ENCODE results near the gene SRPK3.
"Not testable (repeated sequence)": the region's sequence is repeated elsewhere in the genome, so short reads cannot be mapped to it uniquely, and the experiment has no call there.

The SRPK3 gene

DNA sequence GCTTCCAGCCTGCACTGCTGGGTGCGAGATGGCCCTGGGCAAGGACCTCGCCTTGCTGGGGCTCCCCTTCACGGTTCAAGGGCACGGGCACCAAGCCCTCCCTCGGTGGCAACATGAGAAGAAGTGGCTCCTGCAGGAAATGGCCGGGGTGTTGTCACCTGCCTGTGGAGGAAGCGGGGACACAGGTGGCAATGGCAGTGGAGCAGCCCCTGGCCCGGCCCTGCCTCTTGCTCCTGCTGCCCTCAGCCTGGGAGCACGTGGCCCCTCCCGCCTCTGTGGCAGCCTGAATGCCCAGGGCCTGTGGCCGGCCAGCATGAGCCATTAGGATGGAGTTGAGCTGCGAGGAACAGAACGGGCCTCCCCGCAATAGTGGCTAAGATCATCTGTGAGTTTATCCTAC is 39.4 kb upstream of the SRPK3 start:
- Histone ChIP-seq H3K27me3 (replicated peaks in 2 of 5; ENCODE audit: control insufficient read depth in 4 of 5, insufficient read depth in 5 of 5, low read length in 4 of 5) (peaks cover 0 to 1% (median 0%) of the 10 kb centered on the region in 5 experiments), H3K9me3 (ENCODE audit: control extremely low read depth in 1 of 5, control insufficient read depth in 4 of 5, insufficient read depth in 2 of 5, low read depth in 1 of 5, low read length in 4 of 5) (no peaks in the 10 kb centered on the region), H3K4me1 (ENCODE audit: control extremely low read depth in 1 of 4, control insufficient read depth in 4 of 4, insufficient read depth in 4 of 4, low read length in 3 of 4) (peaks cover 0 to 4% (median 3%) of the 10 kb centered on the region in 4 experiments), H3K27ac (ENCODE audit: insufficient read depth in 1 of 2, low read depth in 1 of 2, low read length in 2 of 2, poor library complexity in 1 of 2, severe bottlenecking in 2 of 2) (no peak overlapping the region), H3K4me3 (ENCODE audit: control insufficient read depth in 1 of 7, extremely low read depth in 1 of 7, insufficient read depth in 4 of 7, low read depth in 2 of 7, low read length in 6 of 7) (no peak overlapping the region), H3K36me3 (ENCODE audit: control insufficient read depth in 4 of 4, insufficient read depth in 4 of 4, low read length in 3 of 4) (peaks cover 0 to 4% (median 0%) of the 10 kb centered on the region in 4 experiments)
- POLR2A ChIA-PET: no interaction called here
- no peak for DNase-seq
- WGBS (ENCODE audit: insufficient coverage): 84% methylated on average over 11 of the region's 14 CpGs
- CTCF ChIA-PET: no interaction called here

DNA sequence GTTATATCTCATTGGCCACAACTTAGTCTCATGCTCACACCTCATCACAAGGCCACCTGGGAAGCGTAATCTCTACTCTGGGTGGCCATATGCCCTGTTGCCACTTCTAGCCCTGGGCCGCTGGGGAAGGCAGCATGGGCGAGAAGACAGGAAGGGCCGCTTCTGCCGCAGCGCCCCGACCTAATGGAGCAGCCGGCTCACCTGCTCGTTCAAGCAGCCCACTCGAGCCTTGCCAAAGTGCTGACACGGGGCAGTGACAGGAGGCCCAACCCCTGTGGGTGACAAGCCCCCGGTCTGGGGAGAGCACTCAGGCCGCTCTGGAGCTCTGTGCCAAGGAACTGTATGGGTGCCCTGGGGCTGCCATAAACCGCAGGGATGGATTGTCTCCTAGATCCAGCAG is 38.7 kb upstream of the SRPK3 start:
- H3K4me3 ChIP-seq (ENCODE audit: control insufficient read depth in 1 of 7, extremely low read depth in 1 of 7, insufficient read depth in 4 of 7, low read depth in 2 of 7, low read length in 6 of 7); H3K4me1 ChIP-seq (ENCODE audit: control extremely low read depth in 1 of 4, control insufficient read depth in 4 of 4, insufficient read depth in 4 of 4, low read length in 3 of 4); H3K36me3 ChIP-seq (ENCODE audit: control insufficient read depth in 4 of 4, insufficient read depth in 4 of 4, low read length in 3 of 4); H3K27me3 ChIP-seq (replicated peaks in 2 of 5; ENCODE audit: control insufficient read depth in 4 of 5, insufficient read depth in 5 of 5, low read length in 4 of 5); CTCF ChIA-PET; H3K27ac ChIP-seq (ENCODE audit: insufficient read depth in 1 of 2, low read depth in 1 of 2, low read length in 2 of 2, poor library complexity in 1 of 2, severe bottlenecking in 2 of 2); DNase-seq; POLR2A ChIA-PET; H3K9me3 ChIP-seq (ENCODE audit: control extremely low read depth in 1 of 5, control insufficient read depth in 4 of 5, insufficient read depth in 2 of 5, low read depth in 1 of 5, low read length in 4 of 5): not testable (repeated sequence)
- WGBS (ENCODE audit: insufficient coverage): 96% methylated on average over 12 of the region's 14 CpGs

DNA sequence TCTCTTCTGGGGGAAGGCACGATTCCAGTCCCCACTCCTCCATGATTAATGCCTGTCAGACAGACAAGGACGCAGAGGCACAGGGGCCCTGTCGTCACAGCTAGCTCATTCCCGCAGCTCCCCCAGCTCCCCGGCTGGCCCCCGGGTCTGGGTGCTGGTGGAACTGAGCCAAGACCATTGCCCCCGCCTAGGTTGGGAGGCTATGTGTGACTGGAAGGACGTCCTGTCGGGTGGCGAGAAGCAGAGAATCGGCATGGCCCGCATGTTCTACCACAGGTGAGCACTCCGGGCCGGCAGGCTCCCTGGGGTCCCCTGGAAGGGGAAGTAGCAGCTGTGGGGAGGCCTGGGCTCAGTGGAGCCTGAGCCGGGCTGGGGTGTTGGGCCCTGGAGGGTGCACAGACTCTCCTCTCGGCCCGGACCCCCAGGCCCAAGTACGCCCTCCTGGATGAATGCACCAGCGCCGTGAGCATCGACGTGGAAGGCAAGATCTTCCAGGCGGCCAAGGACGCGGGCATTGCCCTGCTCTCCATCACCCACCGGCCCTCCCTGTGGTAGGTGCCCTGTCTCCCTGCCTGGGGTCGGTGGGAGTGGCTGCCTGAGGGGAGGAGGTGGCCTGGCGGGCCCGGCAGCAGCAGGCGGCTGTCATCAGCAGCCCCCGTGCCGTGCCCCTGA is 37.9 kb upstream of the SRPK3 start:
- H3K27ac ChIP-seq (ENCODE audit: insufficient read depth in 1 of 2, low read depth in 1 of 2, low read length in 2 of 2, poor library complexity in 1 of 2, severe bottlenecking in 2 of 2); POLR2A ChIA-PET; H3K4me1 ChIP-seq (ENCODE audit: control extremely low read depth in 1 of 4, control insufficient read depth in 4 of 4, insufficient read depth in 4 of 4, low read length in 3 of 4); H3K36me3 ChIP-seq (ENCODE audit: control insufficient read depth in 4 of 4, insufficient read depth in 4 of 4, low read length in 3 of 4); DNase-seq; CTCF ChIA-PET; H3K27me3 ChIP-seq (replicated peaks in 2 of 5; ENCODE audit: control insufficient read depth in 4 of 5, insufficient read depth in 5 of 5, low read length in 4 of 5); H3K4me3 ChIP-seq (ENCODE audit: control insufficient read depth in 1 of 7, extremely low read depth in 1 of 7, insufficient read depth in 4 of 7, low read depth in 2 of 7, low read length in 6 of 7); H3K9me3 ChIP-seq (ENCODE audit: control extremely low read depth in 1 of 5, control insufficient read depth in 4 of 5, insufficient read depth in 2 of 5, low read depth in 1 of 5, low read length in 4 of 5): not testable (repeated sequence)
- WGBS (ENCODE audit: insufficient coverage): 81% methylated on average over 12 of the region's 32 CpGs

DNA sequence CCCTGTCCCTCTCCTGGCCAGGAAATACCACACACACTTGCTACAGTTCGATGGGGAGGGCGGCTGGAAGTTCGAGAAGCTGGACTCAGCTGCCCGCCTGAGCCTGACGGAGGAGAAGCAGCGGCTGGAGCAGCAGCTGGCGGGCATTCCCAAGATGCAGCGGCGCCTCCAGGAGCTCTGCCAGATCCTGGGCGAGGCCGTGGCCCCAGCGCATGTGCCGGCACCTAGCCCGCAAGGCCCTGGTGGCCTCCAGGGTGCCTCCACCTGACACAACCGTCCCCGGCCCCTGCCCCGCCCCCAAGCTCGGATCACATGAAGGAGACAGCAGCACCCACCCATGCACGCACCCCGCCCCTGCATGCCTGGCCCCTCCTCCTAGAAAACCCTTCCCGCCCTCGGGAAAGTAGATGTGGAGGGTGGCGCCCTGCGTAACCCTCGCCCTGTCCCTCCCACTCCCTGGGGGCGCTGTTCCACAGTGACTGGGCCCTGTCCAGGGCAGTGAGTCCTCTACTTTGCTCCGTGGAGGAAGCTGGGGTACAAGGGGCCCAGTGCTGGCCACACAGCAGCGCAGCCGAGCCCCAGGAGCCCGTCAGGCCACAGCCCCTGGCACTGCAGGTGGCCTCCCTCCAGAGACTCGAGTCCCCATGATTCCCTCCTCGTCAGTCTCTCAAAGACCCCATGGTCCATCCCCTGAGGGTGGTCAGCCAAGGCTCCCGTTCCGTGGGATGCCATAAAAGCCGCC is 37.2 kb upstream of the SRPK3 start:
- H3K4me3 ChIP-seq (ENCODE audit: control insufficient read depth in 1 of 7, extremely low read depth in 1 of 7, insufficient read depth in 4 of 7, low read depth in 2 of 7, low read length in 6 of 7); H3K4me1 ChIP-seq (ENCODE audit: control extremely low read depth in 1 of 4, control insufficient read depth in 4 of 4, insufficient read depth in 4 of 4, low read length in 3 of 4); H3K9me3 ChIP-seq (ENCODE audit: control extremely low read depth in 1 of 5, control insufficient read depth in 4 of 5, insufficient read depth in 2 of 5, low read depth in 1 of 5, low read length in 4 of 5); H3K27ac ChIP-seq (ENCODE audit: insufficient read depth in 1 of 2, low read depth in 1 of 2, low read length in 2 of 2, poor library complexity in 1 of 2, severe bottlenecking in 2 of 2); POLR2A ChIA-PET; H3K36me3 ChIP-seq (ENCODE audit: control insufficient read depth in 4 of 4, insufficient read depth in 4 of 4, low read length in 3 of 4); H3K27me3 ChIP-seq (replicated peaks in 2 of 5; ENCODE audit: control insufficient read depth in 4 of 5, insufficient read depth in 5 of 5, low read length in 4 of 5); DNase-seq; CTCF ChIA-PET: not testable (repeated sequence)
- WGBS (ENCODE audit: insufficient coverage): 75% methylated on average over 14 of the region's 35 CpGs

DNA sequence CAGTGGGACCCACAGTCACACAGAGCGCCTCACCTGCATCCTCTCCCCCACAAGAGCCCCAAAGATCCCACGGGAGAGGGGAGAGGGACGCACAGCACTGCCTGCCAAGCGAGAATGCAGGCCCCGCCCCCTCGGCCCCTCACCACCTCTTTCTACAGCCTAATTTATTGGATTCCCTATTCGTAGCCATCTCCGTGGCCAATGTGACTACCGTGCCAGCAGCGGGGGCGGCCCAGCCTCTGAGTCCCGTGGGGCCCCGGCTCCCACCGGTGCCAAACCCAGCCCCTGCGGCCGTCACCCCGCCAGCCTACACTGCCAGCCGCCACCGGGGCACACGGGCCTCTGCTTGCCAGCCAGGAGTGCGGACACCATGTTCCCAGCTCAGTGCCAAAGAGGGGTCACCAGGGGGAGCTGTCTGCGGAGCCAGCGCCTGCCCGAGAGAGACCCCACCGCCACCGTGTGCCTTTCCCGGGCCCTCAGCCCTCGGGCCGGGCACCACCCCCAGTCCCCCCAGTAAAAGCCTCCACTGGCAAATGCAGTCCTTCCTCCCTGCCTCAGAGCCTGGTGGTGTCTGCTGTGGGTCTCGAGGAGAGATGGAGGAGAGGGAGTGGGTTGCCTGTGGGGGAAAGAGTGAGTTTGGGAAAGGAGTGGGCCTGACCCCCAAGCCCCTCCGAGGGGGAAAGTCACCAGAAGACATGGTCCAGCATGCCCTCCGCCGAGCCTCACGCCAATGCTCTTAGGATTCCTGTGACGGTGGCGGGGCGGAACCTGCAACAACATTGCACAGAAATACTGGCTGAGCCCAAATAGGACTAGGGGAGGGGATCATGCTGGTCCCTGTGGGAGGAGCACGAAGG is 36.4 kb upstream of the SRPK3 start:
- 47% methylated on average over 19 of the region's 38 CpGs for WGBS (ENCODE audit: insufficient coverage)
- ChIA-PET CTCF (no interaction called here), POLR2A (no interaction called here)
- H3K27ac ChIP-seq (ENCODE audit: insufficient read depth in 1 of 2, low read depth in 1 of 2, low read length in 2 of 2, poor library complexity in 1 of 2, severe bottlenecking in 2 of 2): no peak overlapping the region
- H3K27me3 ChIP-seq (replicated peaks in 2 of 5; ENCODE audit: control insufficient read depth in 4 of 5, insufficient read depth in 5 of 5, low read length in 4 of 5): peaks cover 0 to 6% (median 0%) of the 10 kb centered on the region in 5 experiments
- DNase-seq: peak in 2 of 3 donors; percentile 46 to 63
- peak overlapping the region in 1 of 7 experiments; percentile 40 for H3K4me3 ChIP-seq (ENCODE audit: control insufficient read depth in 1 of 7, extremely low read depth in 1 of 7, insufficient read depth in 4 of 7, low read depth in 2 of 7, low read length in 6 of 7)
- H3K36me3 ChIP-seq (ENCODE audit: control insufficient read depth in 4 of 4, insufficient read depth in 4 of 4, low read length in 3 of 4): no peaks in the 10 kb centered on the region
- H3K4me1 ChIP-seq (ENCODE audit: control extremely low read depth in 1 of 4, control insufficient read depth in 4 of 4, insufficient read depth in 4 of 4, low read length in 3 of 4): peaks cover 0 to 4% (median 3%) of the 10 kb centered on the region in 4 experiments
- H3K9me3 ChIP-seq (ENCODE audit: control extremely low read depth in 1 of 5, control insufficient read depth in 4 of 5, insufficient read depth in 2 of 5, low read depth in 1 of 5, low read length in 4 of 5): no peaks in the 10 kb centered on the region

DNA sequence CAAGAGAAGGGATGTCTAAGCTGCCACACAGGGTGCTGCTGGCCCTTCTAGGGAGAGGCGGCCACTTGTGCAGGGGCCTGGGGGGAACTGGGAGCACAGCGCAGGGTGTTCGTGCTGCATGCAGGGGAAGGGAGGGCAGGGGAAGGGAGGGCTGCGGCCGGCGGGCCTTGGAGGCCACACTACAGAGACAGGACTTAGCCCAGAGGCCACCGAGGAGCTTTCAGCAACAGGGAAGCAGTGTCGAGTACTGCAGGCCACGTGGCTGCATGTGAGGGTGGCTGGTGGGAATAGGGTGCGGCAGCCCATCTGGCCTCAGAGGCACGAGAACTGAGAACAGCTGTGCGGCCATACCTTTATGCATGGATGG is 35.8 kb upstream of the SRPK3 start:
- 55% methylated on average over 5 of the region's 12 CpGs for WGBS (ENCODE audit: insufficient coverage)
- DNase-seq; CTCF ChIA-PET; H3K27me3 ChIP-seq (replicated peaks in 2 of 5; ENCODE audit: control insufficient read depth in 4 of 5, insufficient read depth in 5 of 5, low read length in 4 of 5); POLR2A ChIA-PET; H3K4me1 ChIP-seq (ENCODE audit: control extremely low read depth in 1 of 4, control insufficient read depth in 4 of 4, insufficient read depth in 4 of 4, low read length in 3 of 4); H3K36me3 ChIP-seq (ENCODE audit: control insufficient read depth in 4 of 4, insufficient read depth in 4 of 4, low read length in 3 of 4); H3K9me3 ChIP-seq (ENCODE audit: control extremely low read depth in 1 of 5, control insufficient read depth in 4 of 5, insufficient read depth in 2 of 5, low read depth in 1 of 5, low read length in 4 of 5); H3K27ac ChIP-seq (ENCODE audit: insufficient read depth in 1 of 2, low read depth in 1 of 2, low read length in 2 of 2, poor library complexity in 1 of 2, severe bottlenecking in 2 of 2); H3K4me3 ChIP-seq (ENCODE audit: control insufficient read depth in 1 of 7, extremely low read depth in 1 of 7, insufficient read depth in 4 of 7, low read depth in 2 of 7, low read length in 6 of 7): not testable (repeated sequence)

- Histone ChIP-seq H3K36me3 (ENCODE audit: control insufficient read depth in 4 of 4, insufficient read depth in 4 of 4, low read length in 3 of 4) (no peaks in the 10 kb centered on the region), H3K4me3 (ENCODE audit: control insufficient read depth in 1 of 7, extremely low read depth in 1 of 7, insufficient read depth in 4 of 7, low read depth in 2 of 7, low read length in 6 of 7) (no peak overlapping the region), H3K27me3 (replicated peaks in 2 of 5; ENCODE audit: control insufficient read depth in 4 of 5, insufficient read depth in 5 of 5, low read length in 4 of 5) (peaks cover 0 to 8% (median 0%) of the 10 kb centered on the region in 5 experiments), H3K27ac (ENCODE audit: insufficient read depth in 1 of 2, low read depth in 1 of 2, low read length in 2 of 2, poor library complexity in 1 of 2, severe bottlenecking in 2 of 2) (no peak overlapping the region), H3K9me3 (ENCODE audit: control extremely low read depth in 1 of 5, control insufficient read depth in 4 of 5, insufficient read depth in 2 of 5, low read depth in 1 of 5, low read length in 4 of 5) (no peaks in the 10 kb centered on the region), H3K4me1 (ENCODE audit: control extremely low read depth in 1 of 4, control insufficient read depth in 4 of 4, insufficient read depth in 4 of 4, low read length in 3 of 4) (peaks cover 0 to 3% (median 1%) of the 10 kb centered on the region in 4 experiments)
- DNase-seq: no peak
- POLR2A ChIA-PET: no interaction called here
- 90% methylated on average over 3 of the region's 3 CpGs for WGBS (ENCODE audit: insufficient coverage)
- CTCF ChIA-PET: no interaction called here
Observed at GRCh38 chrX:153746359-153746758, 34.5 kb upstream of the SRPK3 start.
